ENCODE data around the gene RBM10.
"Not testable (repeated sequence)": the region's sequence is repeated elsewhere in the genome, so short reads cannot be mapped to it uniquely, and the experiment has no call there.

The RBM10 gene, protein sequence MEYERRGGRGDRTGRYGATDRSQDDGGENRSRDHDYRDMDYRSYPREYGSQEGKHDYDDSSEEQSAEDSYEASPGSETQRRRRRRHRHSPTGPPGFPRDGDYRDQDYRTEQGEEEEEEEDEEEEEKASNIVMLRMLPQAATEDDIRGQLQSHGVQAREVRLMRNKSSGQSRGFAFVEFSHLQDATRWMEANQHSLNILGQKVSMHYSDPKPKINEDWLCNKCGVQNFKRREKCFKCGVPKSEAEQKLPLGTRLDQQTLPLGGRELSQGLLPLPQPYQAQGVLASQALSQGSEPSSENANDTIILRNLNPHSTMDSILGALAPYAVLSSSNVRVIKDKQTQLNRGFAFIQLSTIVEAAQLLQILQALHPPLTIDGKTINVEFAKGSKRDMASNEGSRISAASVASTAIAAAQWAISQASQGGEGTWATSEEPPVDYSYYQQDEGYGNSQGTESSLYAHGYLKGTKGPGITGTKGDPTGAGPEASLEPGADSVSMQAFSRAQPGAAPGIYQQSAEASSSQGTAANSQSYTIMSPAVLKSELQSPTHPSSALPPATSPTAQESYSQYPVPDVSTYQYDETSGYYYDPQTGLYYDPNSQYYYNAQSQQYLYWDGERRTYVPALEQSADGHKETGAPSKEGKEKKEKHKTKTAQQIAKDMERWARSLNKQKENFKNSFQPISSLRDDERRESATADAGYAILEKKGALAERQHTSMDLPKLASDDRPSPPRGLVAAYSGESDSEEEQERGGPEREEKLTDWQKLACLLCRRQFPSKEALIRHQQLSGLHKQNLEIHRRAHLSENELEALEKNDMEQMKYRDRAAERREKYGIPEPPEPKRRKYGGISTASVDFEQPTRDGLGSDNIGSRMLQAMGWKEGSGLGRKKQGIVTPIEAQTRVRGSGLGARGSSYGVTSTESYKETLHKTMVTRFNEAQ

DNA sequence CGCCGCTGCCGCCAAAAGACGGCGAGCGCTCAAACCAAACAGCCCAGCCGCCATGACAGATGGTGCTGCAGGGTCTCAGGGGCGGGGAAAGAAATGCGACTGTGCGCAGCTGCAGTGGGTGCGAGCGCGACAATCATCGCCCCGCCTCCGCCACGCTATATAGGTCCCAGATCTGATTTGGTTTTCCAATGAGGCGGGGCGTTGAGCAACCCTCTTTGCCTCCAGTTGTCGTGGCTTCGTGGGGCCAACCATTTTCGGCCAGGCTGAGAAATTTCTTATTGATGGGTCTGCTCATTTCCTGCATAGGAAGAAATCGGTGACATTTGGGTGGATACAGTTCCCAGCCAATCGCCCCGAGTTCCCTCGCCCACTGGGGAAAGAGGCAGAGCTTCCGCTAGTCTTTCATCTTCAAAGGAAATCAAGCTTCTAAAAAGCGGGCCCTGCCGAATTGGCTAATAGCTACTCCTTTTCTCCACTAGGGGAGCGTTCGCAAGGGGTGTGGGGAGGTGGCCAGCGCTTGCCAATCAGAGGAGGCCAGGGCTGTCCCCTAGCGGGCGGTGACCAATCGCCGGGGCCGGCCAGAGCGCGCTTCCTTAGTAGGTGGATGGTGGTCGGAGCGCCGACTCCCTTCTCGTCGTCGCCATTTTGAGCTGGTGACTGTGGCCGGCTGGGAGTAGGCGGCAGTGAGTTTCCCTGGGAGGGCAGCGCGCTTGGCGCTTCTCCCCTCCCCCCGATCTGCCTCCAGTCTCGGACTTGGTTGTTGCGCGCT is at the start of gene RBM10, which contains the start of gene NDUFB11:
RBM10 (plus strand) TSS at position 596 of the 769 bp plus-strand sequence. CDS start 2,261 bp downstream, outside the sequence.
NDUFB11 (minus strand) TSS at position 77 of the 769 bp plus-strand sequence; CDS start at position 54, 23 bp downstream.
- DNase-seq = peak; percentile 97

DNA sequence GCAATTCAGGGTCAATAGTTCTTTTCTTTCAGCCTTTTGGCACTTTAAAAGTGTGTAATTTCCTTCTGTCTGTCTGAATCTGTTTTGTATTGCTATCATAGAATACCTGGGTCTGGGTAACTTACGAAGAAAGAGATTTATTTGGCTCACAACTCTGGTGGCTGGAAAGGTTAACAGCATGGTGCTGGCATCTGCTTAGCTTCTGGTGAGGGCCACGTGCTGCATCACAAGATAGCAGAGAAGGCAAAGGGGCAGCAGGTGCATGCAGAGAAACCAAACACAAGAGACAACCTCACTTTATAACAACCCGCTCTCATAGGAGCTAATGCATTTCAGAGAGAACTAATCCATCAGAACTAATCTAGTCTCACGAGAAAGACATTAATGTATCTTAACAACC is 48.0 kb upstream of the RBM10 start:
- DNase-seq = no peak

DNA sequence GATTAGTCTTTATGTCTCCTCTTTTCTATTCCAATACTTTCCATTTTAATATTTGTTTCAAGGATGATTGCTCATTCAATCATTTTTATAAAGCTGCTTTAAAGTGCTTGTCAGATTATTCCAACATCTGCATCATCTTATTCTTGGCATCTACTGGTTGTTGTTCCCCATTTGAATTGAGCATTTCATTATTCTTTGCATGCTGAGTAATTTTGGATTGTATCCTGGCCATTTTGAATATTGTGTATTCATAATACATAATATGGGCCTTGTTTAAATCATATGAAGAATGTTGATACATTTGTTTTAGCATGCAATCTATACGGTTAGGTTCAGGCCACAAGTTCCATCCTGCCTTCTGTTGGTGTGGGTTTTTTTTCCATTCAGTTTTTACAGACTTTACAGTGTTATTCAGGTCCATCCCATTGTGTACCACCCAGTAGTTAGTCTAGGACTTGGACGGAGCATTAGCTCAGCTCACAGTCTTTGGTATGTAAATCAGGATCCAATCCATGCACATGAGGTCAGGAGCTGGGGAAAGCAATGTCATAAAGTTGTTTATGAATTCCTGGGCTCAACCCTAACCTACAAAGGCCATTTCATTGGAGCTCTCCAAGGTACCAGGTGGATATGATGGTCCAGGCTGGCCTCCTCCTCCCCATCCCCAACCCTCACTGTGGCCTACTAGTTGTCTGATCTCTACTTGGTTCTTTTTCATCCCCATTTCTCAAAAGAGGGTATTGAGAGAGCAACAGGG is 46.5 kb upstream of the RBM10 start:
- DNase-seq = no peak

DNA sequence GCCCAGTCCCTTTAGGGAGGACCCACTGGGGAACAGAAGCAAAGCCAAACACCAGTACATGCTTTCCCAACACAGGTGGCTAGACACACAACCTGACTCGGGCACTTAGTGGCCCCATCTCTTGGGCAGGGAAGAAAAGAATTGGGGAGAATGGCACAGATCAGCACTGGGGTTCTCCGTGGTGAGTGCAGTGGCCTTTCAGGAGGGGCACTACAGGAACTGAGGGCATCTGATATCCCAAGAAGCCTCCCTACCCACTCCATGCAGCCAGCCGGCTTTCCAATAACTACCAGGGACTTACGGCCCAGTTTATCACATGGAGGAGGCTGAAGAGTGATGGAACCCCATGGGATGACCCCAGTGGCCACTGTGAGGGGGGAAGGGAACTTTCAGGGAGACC is 43.8 kb upstream of the RBM10 start:
- no peak for DNase-seq

DNA sequence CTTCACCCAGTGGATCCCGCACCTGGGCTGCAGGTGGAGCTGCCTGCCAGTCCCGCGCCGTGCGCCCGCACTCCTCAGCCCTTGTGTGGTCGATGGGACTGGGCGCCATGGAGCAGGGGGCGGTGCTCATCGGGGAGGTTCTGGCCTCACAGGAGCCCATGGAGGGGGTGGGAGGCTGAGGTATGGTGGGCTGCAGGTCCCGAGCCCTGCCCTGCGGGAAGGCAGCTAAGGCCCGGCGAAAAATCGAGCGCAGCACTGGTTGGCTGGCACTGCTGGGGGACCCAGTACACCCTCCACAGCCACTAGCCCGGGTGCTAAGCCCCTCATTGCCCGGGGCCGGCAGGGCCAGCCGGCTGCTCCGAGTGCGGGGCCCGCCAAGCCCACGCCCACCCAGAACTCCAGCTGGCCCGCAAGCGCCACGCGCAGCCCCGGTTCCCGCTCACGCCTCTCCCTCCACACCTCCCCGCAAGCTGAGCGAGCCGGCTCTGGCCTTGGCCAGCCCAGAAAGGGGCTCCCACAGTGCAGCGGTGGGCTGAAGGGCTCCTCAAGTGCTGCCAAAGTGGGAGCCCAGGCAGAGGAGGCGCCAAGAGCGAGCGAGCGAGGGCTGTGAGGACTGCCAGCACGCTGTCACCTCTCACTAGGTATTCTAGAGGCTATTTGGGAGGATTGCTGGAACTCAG is 33.9 kb upstream of the RBM10 start:
- DNase-seq = not testable (repeated sequence)

DNA sequence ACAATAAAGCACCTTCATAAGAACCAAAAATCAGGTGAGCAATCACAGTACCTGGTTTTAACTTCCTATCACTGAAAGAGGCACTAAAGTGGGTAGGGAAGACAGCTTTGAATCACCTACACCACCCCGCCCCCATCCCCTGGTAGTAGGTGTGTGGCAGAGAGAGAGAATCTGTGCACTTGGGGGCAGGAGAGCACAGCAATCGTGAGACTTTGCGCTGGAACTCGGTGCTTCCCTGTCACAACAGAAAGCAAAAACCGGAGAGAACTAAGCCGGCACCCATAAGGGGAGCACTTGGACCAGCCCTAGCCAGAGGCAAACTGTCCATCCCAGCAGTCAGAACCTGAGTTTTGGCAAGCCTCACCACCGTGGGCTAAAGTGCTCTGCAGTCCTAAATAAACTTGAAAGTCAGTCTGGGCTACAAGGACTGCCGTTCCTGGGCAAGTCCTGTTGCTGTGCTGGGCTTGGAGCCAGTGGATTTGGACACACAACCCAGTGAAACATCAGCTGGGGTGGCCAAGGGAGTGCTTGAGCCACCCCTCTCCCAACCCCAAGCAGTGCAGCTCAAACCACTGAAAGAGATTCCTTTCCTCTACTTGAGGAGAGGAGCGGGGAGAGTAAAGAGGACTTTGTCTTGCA is 32.6 kb upstream of the RBM10 start:
- no peak for DNase-seq

DNA sequence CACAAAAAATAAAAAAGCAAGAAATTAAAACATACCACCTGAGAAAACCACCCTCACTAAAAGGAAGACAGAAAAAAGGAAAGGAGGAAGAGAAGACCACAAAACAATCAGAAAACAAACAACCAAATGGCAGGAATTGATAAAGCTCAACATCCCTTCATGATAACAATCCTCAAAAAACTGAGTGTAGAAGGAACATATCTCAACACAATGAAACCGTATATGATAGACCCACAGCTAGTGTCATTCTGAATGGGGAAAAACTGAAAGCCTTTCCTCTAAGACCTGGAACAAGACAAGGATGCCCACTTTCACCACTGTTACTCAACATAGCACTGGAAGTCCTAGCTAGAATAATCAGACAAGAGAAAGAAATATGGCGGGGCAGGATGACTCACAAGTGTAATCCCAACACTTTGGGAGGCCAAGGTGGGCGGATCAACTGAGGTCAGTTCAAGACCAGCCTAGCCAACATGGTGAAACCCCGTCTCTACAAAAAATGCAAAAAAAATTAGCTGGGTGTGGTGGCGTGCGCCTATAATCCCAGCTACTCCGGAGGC is 28.4 kb upstream of the RBM10 start:
- not testable (repeated sequence) for DNase-seq

DNA sequence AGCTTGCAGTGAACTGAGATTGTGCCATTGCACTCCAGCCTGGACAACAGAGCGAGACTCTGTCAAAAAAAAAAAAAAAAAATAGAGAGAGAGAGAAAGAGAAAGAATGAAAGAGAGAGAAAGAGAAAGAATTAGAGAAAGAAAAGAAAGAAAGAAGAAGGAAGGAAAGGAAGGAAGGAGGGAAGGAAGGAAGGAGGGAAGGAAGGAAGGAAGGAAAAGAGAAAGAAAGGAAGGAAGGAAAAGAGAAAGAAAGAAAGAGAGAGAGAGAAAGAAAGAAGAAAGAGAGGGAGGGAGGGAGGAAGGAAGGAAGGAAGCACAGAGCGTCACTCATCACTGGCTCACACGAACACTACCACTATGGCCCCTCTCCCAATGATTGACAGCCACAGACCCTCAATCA is 20.6 kb upstream of the RBM10 start:
- not testable (repeated sequence) for DNase-seq

DNA sequence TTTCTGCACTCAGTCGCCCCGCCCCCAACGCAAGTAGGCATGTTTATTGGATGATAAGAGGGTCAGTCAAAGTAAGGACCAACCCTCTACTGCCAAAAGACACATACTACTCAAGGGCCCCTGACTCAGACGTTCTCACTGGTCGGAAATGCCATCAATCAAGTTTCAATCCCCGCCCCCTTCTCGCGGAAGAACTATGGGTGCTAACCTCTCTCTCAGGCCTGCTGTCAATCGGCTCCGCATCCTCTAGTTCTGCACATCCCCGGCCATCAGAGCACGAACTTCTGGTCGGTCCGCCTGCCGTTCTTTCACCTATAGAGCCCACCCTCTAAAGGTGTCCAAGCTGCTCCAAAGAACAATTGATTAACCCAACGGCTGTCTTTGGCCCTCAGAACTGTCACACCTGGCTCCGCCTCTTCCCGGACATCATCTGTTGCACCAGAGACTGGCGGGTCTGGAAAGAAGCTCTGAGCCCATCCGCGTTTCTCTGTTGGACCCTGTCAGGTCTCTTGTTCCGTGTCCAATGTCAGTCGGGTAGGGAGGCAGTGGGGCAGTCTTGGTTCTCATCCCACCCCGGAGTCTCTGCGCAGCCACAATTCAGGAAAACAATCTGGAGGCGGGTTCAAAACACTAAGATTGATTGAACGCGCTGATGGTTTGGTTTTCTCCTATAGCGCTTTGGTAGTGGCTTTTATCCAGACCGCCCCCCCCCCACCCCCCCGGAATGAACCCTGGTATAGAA is 15.7 kb upstream of the RBM10 start:
- DNase-seq = peak; percentile 96

DNA sequence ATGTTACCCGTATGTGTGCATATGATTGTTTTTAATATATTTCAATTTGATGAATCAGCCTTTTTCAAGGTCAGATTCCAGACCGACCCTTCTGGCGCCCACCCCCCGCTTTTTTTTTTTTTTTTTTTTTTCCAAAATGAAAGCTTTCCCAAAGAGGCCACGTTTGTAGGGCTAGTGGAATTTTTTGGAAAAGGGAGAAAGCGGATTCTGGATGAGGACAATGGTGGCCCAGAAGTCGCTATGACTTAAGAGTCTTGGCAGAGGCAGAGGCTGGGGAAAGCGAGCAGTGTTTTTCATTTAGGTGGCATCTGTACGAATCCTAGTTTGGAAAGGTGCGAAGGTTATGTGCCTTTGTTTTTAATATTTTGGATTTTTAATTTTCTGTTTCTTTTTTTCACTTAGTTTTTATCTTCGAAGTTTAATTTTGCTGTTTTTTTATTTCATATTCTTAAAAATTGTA is 15.1 kb upstream of the RBM10 start:
- no peak for DNase-seq

DNA sequence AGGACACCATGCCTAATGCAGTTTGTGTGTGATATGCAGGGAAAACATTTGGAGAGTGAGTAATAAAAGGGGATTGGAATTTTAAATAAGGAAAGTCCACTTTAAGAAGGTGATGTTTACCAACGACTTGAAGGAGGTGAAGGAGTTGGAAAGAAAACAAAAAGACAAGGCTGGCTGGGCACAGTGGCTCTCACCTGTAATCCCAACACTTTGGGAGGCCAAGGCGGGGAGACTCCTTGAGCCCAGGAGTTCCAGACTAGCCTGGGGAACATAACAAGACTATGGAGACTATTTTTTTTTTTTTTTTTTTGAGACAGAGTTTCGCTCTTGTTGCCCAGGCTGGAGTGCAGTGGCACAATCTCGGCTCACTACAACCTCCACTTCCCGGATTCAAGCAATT is 11.5 kb upstream of the RBM10 start:
- no peak for DNase-seq

DNA sequence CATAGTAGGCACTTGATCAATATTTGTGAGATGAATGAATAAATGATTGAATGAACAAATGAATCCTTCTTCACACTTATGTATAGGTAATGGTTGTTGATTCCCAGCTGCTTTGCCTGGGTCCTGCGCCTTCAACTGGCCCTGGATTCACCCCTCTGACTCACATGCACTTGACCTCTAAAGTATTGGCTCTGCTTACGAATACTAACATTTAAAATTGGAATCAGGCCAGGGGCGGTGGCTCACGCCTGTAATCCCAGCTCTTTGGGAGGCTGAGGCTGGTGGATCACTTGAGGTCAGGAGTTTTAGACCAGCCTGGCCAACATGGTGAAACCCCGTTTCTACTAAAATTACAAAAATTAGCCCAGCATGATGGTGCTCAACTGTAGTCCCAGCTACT is 9.4 kb upstream of the RBM10 start:
- not testable (repeated sequence) for DNase-seq

DNA sequence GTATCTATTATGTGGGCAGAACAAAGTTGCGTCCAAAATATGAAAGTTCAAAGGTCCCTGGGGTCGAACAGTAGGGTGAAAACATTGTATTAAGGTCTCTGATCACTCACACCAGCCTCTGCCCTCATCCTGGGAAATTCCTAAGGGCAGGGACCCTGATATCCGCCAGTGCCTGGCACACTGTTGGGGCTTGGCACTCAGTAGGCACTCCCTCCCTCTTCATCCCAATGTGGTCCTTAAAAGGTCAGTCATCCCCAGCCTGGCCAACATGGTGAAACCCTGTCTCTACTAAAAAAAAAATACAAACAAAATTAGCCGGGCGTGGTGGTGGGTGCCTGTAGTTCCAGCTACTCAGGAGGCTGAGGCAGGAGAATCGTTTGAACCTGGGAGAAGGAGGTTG is 6.8 kb upstream of the RBM10 start:
- no peak for DNase-seq

DNA sequence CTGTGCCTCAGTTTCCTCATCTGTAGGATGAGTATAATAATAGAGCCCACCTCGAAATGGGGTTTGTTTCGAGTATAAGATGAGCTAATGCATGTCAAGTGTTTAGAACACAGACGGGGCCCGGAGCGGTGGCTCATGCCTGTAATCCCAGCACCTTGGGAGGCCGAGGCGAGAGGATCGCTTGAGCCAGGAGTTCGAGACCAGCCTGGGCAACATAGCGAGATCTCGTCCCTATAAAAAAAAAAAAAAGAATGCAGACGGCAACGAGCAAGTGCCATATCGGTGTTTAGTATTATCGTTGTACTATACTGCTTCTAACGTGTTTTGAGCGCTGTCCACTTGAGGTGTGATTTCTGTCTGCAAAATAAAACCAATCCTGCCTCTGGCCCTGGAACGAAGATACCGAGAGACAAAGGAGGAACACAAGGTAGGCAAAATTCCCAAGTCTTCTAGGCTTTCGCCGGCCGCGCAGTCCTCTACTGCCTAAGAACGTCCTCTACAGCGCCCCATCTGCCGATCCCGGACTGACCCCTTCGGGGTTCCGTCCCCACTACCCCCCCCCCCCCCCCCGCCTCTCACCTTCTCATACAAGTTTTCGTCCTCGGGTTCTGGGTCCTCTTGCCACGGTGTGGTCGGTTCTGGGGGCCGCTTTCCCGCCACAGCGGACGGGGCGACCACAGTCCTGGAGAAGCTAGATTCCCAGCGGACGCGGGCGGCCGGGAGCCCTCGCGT is 961 bp upstream of the RBM10 start:
- DNase-seq = peak; percentile 77

DNA sequence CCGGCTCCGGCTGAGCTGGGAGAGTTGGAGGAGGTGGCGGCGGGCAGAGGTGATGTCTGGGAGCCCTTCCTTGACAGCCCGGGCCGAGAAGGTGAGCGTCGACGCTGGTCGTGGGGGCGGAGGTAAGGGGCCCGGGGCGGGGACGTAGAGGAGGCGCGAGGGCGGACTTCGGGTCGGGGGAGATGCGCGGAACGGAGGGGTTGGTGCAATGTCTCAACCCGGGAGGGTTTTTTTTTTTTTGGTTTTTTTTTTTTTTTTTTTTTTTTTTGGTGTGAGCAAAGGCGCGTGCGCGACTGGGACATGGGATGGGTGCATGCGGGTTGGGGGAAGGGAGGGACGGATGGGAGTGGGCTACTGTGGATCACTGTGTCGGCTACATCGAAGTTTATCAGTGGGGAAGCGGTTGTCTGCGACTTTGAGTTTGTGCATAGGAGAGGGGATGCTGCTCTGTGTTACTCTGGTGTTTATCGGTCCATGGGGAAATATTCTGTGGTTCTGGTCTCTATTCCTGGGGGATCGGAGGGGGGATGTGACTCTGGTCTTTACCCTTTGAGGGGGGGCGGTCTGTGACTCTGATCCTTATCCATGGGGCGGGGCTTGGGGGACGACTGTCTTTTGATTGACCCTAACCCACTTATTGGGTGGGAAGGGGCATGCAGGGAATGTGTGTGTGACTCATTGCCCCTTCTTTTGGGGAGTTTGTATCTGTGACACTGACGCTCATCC is 537 bp downstream of the RBM10 start:
- DNase-seq = peak; percentile 13

DNA sequence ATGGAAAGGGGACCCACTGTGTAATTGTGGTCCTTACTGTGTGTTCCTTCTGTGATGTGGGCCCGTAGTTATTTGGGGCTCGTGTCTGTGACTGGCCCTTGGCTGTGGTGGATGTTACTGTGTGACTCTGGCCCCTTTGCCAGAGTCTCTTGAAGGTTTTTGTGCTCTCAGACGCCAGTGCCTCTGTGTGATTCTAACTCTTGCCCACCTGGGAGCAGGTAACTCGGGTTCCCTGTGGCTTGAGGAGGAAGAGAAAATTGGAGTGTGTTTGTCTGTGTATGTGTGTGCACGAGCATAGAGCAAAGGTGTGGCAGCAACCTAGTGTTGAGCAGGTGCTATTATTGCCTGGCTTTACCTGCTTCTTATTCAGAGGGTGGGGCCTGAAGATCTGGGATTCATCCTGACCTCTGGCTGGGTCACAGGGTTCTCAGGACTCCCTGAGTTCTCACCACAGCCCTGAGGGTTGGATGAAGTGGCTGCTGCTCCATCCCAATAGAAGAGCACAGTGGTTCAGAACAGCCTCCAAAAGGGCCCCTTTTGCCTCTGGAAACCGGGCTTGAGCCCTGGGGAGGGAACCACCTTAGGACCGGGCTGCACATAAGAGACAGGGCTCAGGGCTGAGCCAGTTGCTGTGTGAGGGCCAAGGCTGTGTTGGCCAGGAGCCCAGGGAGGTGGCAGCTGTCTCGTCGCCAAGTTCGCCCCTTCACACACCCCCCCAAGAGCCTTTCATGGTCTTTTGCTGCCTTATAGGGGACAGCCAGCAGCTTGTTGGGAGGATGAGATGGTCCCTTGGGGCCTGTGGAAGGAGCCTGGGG is 1.3 kb downstream of the RBM10 start:
- DNase-seq = peak; percentile 26

Measured in hematopoietic multipotent progenitor cell treated with erythropoietin and hydrocortisone succinate and interleukin-3 and kit ligand, for 4 days (in vitro differentiated cells).